SK-N-MC (cell line): Measurements from ENCODE around the gene TAGLN.

Experiments
- EZH2 ChIP-seq: fragments of 200-600 bp; sonication (generic); IDR thresholded peaks from one replicate; pipeline ENCODE4 v1.6.1; 2017; ENCODE audit warnings: antibody characterized with exemption
- POLR2AphosphoS5 ChIP-seq: IDR thresholded peaks from 2 replicates; pipeline ENCODE4 v1.6.1; 2012; ENCODE audit warnings: mild to moderate bottlenecking, low read depth, low read length, borderline replicate concordance

GRCh38 chr11:117172724-117173421 is 26.3 kb upstream of the TAGLN start:
- TF ChIP-seq POLR2AphosphoS5 (no peak; the same call in 1 of the 2 replicates), EZH2 (no peak)
